ENCODE results near the gene ELMO1. TPM values are rescaled to one million over a fixed set of nuclear protein-coding genes. Genes with fewer than 3 reads are reported as not detected.

The ELMO1 gene
- total and polyA plus RNA-seq, 2 of the 13 experiments (the other 11 are each of a cell fraction or from before 2014, with no cell fraction given), result 0.11 to 0.17 TPM

- peak; percentile 66; the same call in 1 of the 2 replicates for TF ChIP-seq ZNF816 (CRISPR knock-in tag; IDR thresholded peaks at IDR 0.05; ENCODE audit: borderline replicate concordance)
- no peak for TF ChIP-seq ZNF501 (CRISPR knock-in tag; IDR thresholded peaks at IDR 0.05)
- no peak for TF ChIP-seq ZNF609 (CRISPR knock-in tag; IDR thresholded peaks at IDR 0.05; ENCODE audit: borderline replicate concordance)
- no peak for TF ChIP-seq HDAC6 (IDR thresholded peaks at IDR 0.05; ENCODE audit: low read depth, low read length)
- no peak for TF ChIP-seq MNT (IDR thresholded peaks at IDR 0.05)
- peak; percentile 45; the same call in 1 of the 2 replicates for TF ChIP-seq ZNF7 (CRISPR knock-in tag; IDR thresholded peaks at IDR 0.05)
- TF ChIP-seq GMEB2 (CRISPR knock-in tag; IDR thresholded peaks at IDR 0.05; ENCODE audit: low read depth), result no peak
- TF ChIP-seq FOXP4 (CRISPR knock-in tag; IDR thresholded peaks at IDR 0.05), result peak; percentile 51
- peak; percentile 55; the same call in 1 of the 2 replicates for TF ChIP-seq ZNF367 (CRISPR knock-in tag; IDR thresholded peaks at IDR 0.05; ENCODE audit: borderline replicate concordance)
- peak; percentile 95; the same call in 1 of the 2 replicates for TF ChIP-seq ATF6 (CRISPR knock-in tag; conservative IDR thresholded peaks at IDR 0.05)
- TF ChIP-seq ZNF446 (CRISPR knock-in tag; IDR thresholded peaks at IDR 0.05), result peak; percentile 68; the same call in 1 of the 2 replicates
- TF ChIP-seq ZNF691 (CRISPR knock-in tag; IDR thresholded peaks at IDR 0.05; ENCODE audit: borderline replicate concordance, low read depth), result peak; percentile 20; the same call in 1 of the 2 replicates
- TF ChIP-seq KLF16 (CRISPR knock-in tag; IDR thresholded peaks at IDR 0.05), result peak in 1 of 2 experiments; percentile 93; a peak in 2 of 4 replicates
Measured at GRCh38 chr7:37052705-37053104, 396.0 kb downstream of the ELMO1 start (continued).

Data from HepG2 (cell line).